Activated T-cell treated with anti-CD3 and anti-CD28 coated beads, Interleukin-2, amount 50 U/mL, for 1 hour (primary cell): ENCODE data around the gene PAFAH2.

Source experiments
- DNase-seq: peaks from one replicate; pipeline ENCODE4 v3.0.0-alpha.2; 2020

PAFAH2 gene

GRCh38 chr1:25926731-25927496 is 70.9 kb downstream of the PAFAH2 start:
- no peak for DNase-seq

GRCh38 chr1:25924454-25924853 is 73.4 kb downstream of the PAFAH2 start:
- DNase-seq, result no peak

GRCh38 chr1:25922971-25923552 is 74.8 kb downstream of the PAFAH2 start:
- no peak for DNase-seq

- DNase-seq, result peak; percentile 54
These were observed 75.5 kb downstream of the PAFAH2 start for GRCh38 chr1:25922056-25922970.

- no peak for DNase-seq
These were observed 79.2 kb downstream of the PAFAH2 start for GRCh38 chr1:25918615-25919014.

GRCh38 chr1:25917996-25918395 is 79.9 kb downstream of the PAFAH2 start:
- DNase-seq, result no peak

GRCh38 chr1:25916460-25916859 is 81.4 kb downstream of the PAFAH2 start:
- no peak for DNase-seq

- DNase-seq, result no peak
These were observed 83.5 kb downstream of the PAFAH2 start for GRCh38 chr1:25914074-25914995.

GRCh38 chr1:25913206-25913605 is 84.7 kb downstream of the PAFAH2 start:
- no peak for DNase-seq

- DNase-seq, result no peak
These were observed 85.6 kb downstream of the PAFAH2 start for GRCh38 chr1:25912076-25912831.

GRCh38 chr1:25911162-25911561 is 86.7 kb downstream of the PAFAH2 start:
- no peak for DNase-seq
